ENCODE measurements around the gene NPTX1.

Gene NPTX1

DNA sequence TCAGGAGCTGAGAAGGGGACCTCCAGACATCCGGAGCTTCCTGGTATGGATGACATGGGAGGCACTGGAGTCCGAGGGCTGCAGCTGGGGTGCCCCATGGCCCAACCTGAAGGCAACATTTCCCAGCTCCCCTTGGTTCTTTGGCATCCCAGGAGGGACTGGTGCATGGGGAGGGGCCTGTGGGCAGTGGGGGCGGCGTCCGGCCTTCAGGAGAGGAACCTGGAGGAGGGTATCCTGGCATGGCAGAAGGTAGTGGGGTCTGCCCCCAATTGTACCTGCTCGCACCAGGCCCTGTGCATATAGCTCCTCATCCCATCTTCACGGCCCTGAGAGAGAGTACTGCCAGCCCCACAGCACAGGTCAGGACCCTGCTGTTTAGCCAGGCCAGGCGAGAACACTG lies 11.9 kb downstream of the NPTX1 start:
- no peak for DNase-seq (ENCODE audit: low spot score)
- TF ChIP-seq, protein P1, sequence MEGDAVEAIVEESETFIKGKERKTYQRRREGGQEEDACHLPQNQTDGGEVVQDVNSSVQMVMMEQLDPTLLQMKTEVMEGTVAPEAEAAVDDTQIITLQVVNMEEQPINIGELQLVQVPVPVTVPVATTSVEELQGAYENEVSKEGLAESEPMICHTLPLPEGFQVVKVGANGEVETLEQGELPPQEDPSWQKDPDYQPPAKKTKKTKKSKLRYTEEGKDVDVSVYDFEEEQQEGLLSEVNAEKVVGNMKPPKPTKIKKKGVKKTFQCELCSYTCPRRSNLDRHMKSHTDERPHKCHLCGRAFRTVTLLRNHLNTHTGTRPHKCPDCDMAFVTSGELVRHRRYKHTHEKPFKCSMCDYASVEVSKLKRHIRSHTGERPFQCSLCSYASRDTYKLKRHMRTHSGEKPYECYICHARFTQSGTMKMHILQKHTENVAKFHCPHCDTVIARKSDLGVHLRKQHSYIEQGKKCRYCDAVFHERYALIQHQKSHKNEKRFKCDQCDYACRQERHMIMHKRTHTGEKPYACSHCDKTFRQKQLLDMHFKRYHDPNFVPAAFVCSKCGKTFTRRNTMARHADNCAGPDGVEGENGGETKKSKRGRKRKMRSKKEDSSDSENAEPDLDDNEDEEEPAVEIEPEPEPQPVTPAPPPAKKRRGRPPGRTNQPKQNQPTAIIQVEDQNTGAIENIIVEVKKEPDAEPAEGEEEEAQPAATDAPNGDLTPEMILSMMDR (IDR thresholded peaks at IDR 0.05; ENCODE audit: extremely low read depth, missing control alignments) = no peak

GRCh38 chr17:80463784-80464400 lies 12.5 kb downstream of the NPTX1 start:
- DNase-seq (ENCODE audit: low spot score) = no peak
- TF ChIP-seq, protein P1 (IDR thresholded peaks at IDR 0.05; ENCODE audit: extremely low read depth, missing control alignments) = no peak

- DNase-seq (ENCODE audit: low spot score) = no peak
- TF ChIP-seq, protein P1 (IDR thresholded peaks at IDR 0.05; ENCODE audit: extremely low read depth, missing control alignments) = no peak
Observed at GRCh38 chr17:80461528-80462160, 14.8 kb downstream of the NPTX1 start.

- no peak for DNase-seq (ENCODE audit: low spot score)
- TF ChIP-seq, protein P1 (IDR thresholded peaks at IDR 0.05; ENCODE audit: extremely low read depth, missing control alignments) = no peak
Observed at GRCh38 chr17:80460429-80460834, 16.0 kb downstream of the NPTX1 start.

DNA sequence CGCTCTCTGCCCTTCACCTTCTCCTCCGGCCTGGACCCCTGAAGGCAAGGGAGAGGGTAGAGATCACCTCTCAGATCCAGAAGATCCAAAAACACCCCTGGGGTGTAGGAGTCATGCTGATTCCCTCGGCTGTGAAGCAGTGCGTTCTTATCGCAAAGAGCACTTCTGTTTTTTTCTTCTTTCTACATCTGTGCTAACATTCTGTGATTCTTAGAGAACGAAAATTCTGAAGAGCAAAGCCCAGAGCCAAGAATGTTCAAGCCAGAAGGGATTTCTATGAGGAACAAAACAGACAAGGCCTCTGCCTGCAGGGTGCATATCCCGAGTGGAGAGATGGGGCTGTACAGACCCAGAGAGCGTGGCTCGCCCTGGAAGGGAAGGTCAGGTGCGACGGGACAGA lies 17.2 kb downstream of the NPTX1 start:
- no peak for DNase-seq (ENCODE audit: low spot score)
- TF ChIP-seq, protein P1 (IDR thresholded peaks at IDR 0.05; ENCODE audit: extremely low read depth, missing control alignments) = no peak

DNA sequence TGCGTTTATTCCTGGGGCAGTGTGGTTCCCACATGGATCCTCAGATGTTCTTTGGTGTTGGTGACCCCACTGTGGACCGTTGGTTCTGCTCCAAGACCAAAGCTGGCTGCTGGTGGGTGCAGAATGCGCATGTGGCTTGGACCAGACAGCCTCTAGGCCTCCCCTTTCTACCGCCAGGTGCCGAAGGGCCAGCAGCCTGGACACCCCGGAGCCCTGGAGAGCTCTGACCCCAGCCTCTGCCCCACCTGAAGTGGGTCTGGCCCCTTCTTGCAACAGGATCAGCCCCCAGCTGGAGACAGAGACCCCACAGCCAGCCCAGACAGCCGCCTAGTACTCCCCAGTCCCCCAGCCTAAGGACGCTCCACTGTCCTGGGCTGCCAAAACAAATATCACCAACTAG lies 18.4 kb downstream of the NPTX1 start:
- no peak for DNase-seq (ENCODE audit: low spot score)
- TF ChIP-seq, protein P1 (IDR thresholded peaks at IDR 0.05; ENCODE audit: extremely low read depth, missing control alignments) = no peak

DNA sequence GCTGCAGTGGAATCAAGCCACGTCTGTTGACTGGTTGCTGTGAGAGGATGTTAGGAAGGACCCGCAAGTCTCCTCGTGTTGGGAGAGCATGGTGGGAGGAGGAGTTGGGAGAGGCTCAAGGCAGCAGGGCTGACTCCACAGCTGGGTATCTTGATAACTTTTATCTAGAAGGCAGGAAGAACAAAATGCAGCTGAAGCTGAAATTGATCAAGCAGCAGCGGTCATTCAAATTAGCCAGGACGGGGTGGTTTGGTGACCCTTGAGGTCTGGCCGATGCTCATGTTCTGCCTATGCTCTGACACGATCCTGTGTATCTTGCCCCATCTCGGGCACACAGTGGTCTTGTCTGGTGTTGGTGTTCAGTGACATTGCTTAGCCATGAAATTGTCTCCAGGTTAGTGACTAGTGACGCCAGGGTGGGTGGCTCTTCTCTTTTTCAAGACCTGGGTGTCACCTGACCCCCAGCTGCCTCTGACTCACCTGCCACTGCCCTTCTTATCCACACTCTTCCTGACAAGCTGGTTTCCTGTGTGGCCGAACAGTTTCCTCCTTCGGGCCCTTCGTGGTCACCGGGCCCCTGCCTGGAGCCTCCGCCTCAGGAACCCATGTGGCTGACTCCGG lies 19.1 kb downstream of the NPTX1 start:
- DNase-seq (ENCODE audit: low spot score) = no peak
- TF ChIP-seq, protein P1 (IDR thresholded peaks at IDR 0.05; ENCODE audit: extremely low read depth, missing control alignments) = no peak

Data from GM20000 (cell line).